Progenitor cell of endocrine pancreas (in vitro differentiated cells): Measurements from ENCODE around the gene CACHD1. TPM values are rescaled to one million over a fixed set of nuclear protein-coding genes. Genes with fewer than 3 reads are reported as not detected.

Source experiments
- DNase-seq: peaks from one replicate; pipeline ENCODE4 v3.0.0; 2021; ENCODE audit warnings: low spot score; ENCODE audit not compliant: unreplicated experiment
- H3K27ac Mint-ChIP-seq: 2 replicates; pipeline ENCODE4 v1.8.0; 2021; ENCODE audit warnings: mild to moderate bottlenecking, moderate library complexity, mixed read lengths
- H3K27me3 Mint-ChIP-seq: 2 replicates; pipeline ENCODE4 v1.8.0; 2021; ENCODE audit warnings: mixed read lengths
- H3K36me3 Mint-ChIP-seq: 2 replicates; pipeline ENCODE4 v1.8.0; 2022; ENCODE audit warnings: mixed read lengths; ENCODE audit not compliant: insufficient read depth
- H3K4me1 Mint-ChIP-seq: 2 replicates; pipeline ENCODE4 v1.8.0; 2021; ENCODE audit warnings: low read depth, mixed read lengths
- H3K4me3 Mint-ChIP-seq: 2 replicates; pipeline ENCODE4 v1.8.0; 2021; ENCODE audit warnings: low read depth, mild to moderate bottlenecking, moderate library complexity, mixed read lengths
- H3K9me3 Mint-ChIP-seq: 2 replicates; pipeline ENCODE4 v1.8.0; 2021; ENCODE audit warnings: low read depth, mixed read lengths
- CTCF ChIP-seq: fragments of 200-600 bp; sonication (generic); IDR thresholded peaks from one replicate; pipeline ENCODE4 v1.5.0; 2021; ENCODE audit warnings: antibody characterized with exemption, mild to moderate bottlenecking; ENCODE audit not compliant: unreplicated experiment
- total RNA-seq: library from RNA; stranded (reverse); gene quantifications from 2 replicates; pipeline ENCODE4 v1.2.1, GENCODE V29; 2021

The CACHD1 gene
- total RNA-seq, 1 donor from 2014 or later: 36.0 TPM

GRCh38 chr1:64581843-64582185 lies 111.9 kb downstream of the CACHD1 start:
- Mint-ChIP-seq H3K4me1 (peaks cover 16% of the 10 kb centered on the region), H3K36me3 (no peaks in the 10 kb centered on the region)

DNA sequence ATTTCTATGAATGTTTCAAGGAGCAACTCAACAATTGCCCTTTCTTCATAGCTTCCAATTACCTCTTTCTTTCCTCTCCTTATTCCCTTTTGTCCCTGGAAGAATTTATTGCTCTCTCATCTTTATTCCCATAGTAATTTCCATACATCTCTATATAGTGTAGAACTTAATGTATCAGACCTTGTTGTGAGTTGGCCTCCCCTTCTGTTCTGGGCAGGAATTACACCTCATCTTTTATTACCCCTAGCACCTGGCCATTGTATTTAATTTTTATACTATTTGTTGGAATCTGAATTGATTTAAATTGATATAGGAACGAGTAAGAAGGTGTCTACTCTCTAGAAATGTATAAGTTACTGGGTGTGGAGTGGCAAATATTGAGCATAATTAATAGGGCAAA lies 114.5 kb downstream of the CACHD1 start:
- no peaks in the 10 kb centered on the region for H3K9me3 Mint-ChIP-seq
- no peaks in the 10 kb centered on the region for H3K27me3 Mint-ChIP-seq
- peaks cover 26% of the 10 kb centered on the region for H3K4me1 Mint-ChIP-seq
- DNase-seq: no peak
- H3K27ac Mint-ChIP-seq: no peak overlapping the region
- no peak for TF ChIP-seq CTCF
- peaks cover 3% of the 10 kb centered on the region for H3K36me3 Mint-ChIP-seq
- no peak overlapping the region for H3K4me3 Mint-ChIP-seq

More at GRCh38 chr1:64581843-64582185, 111.9 kb downstream of the CACHD1 start:
- Mint-ChIP-seq H3K27me3 (no peaks in the 10 kb centered on the region), H3K4me3 (no peak overlapping the region), H3K9me3 (no peaks in the 10 kb centered on the region), H3K27ac (no peak overlapping the region)
- no peak for DNase-seq
- TF ChIP-seq CTCF: no peak

DNA sequence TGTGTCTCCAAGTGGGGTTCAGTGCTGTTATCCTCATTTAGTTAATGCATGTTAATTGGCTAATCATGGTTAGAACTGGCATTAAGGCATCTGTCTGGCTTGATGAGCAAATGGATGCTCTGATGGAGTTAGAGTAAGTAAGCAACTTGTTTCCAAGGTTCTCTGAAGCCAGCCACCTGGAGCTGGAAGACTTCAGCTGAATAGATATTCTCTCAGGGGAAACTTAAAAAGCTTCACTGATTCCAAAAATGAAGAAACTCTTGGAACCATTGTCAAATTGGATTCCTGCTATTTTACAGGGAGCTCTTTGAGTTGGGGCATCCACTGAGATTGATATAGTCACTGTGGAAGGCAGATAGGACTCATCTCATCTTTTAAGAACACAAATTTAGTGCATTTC lies 118.9 kb downstream of the CACHD1 start:
- H3K36me3 Mint-ChIP-seq: peaks cover 9% of the 10 kb centered on the region
- H3K9me3 Mint-ChIP-seq: no peaks in the 10 kb centered on the region
- H3K27ac Mint-ChIP-seq: no peak overlapping the region
- peaks cover 6% of the 10 kb centered on the region for H3K27me3 Mint-ChIP-seq
- TF ChIP-seq CTCF: no peak
- H3K4me1 Mint-ChIP-seq: peaks cover 36% of the 10 kb centered on the region
- no peak for DNase-seq
- H3K4me3 Mint-ChIP-seq: no peak overlapping the region

DNA sequence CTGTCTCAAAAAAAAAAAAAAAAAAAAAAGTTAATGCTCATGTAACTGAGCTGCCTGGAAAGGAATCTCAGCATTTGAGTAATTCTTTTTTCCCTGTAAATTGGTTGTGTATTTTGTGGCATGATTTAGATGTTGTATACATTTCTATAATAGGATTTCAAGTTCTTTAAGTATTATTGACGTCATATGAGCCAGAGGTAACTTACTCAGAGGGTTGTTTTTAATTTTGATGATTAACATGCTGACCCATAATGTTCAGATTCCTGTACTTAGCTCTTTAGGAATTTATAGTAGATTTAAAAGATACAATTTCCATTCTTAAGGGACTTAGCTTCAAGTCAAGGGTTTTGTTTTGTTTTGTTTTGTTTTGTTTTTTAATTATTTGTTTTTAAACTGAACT lies 120.4 kb downstream of the CACHD1 start:
- Mint-ChIP-seq H3K4me1 (peaks cover 45% of the 10 kb centered on the region), H3K36me3 (peaks cover 9% of the 10 kb centered on the region), H3K9me3 (no peaks in the 10 kb centered on the region), H3K27ac (no peak overlapping the region), H3K4me3 (no peak overlapping the region), H3K27me3 (peaks cover 6% of the 10 kb centered on the region)
- DNase-seq: no peak
- no peak for TF ChIP-seq CTCF

GRCh38 chr1:64594446-64594845 lies 124.5 kb downstream of the CACHD1 start:
- H3K9me3 Mint-ChIP-seq: no peaks in the 10 kb centered on the region
- peaks cover 10% of the 10 kb centered on the region for H3K36me3 Mint-ChIP-seq
- H3K27me3 Mint-ChIP-seq: peaks cover 9% of the 10 kb centered on the region
- no peak overlapping the region for H3K4me3 Mint-ChIP-seq
- peaks cover 60% of the 10 kb centered on the region for H3K4me1 Mint-ChIP-seq
- no peak for TF ChIP-seq CTCF
- no peak overlapping the region for H3K27ac Mint-ChIP-seq
- DNase-seq: no peak
